DMS79 (cell line): ENCODE results near the gene SYNDIG1L.
"Not testable (repeated sequence)": the region's sequence is repeated elsewhere in the genome, so short reads cannot be mapped to it uniquely, and the experiment has no call there.

Experiments used
- DNase-seq: peaks from one replicate; lab custom pipeline; 2025; lab: John Stamatoyannopoulos, UW

SYNDIG1L gene

GRCh38 chr14:74402401-74403251, 23.4 kb downstream of the SYNDIG1L start:
- no peak for DNase-seq

- peak; percentile 22 for DNase-seq
Observed at GRCh38 chr14:74401504-74402241, 24.3 kb downstream of the SYNDIG1L start.

- no peak for DNase-seq
Observed at GRCh38 chr14:74400919-74401503, 25.0 kb downstream of the SYNDIG1L start.

GRCh38 chr14:74400031-74400685, 25.9 kb downstream of the SYNDIG1L start:
- no peak for DNase-seq

- no peak for DNase-seq
Observed at GRCh38 chr14:74395094-74395493, 30.9 kb downstream of the SYNDIG1L start.

GRCh38 chr14:74394549-74394948, 31.5 kb downstream of the SYNDIG1L start:
- no peak for DNase-seq

- no peak for DNase-seq
Observed at GRCh38 chr14:74392616-74393570, 33.1 kb downstream of the SYNDIG1L start.

GRCh38 chr14:74391479-74391878, 34.5 kb downstream of the SYNDIG1L start:
- no peak for DNase-seq

GRCh38 chr14:74390505-74390904, 35.5 kb downstream of the SYNDIG1L start:
- not testable (repeated sequence) for DNase-seq

GRCh38 chr14:74389980-74390379, 36.0 kb downstream of the SYNDIG1L start:
- no peak for DNase-seq

GRCh38 chr14:74382231-74382630, 43.8 kb downstream of the SYNDIG1L start:
- no peak for DNase-seq

- DNase-seq: not testable (repeated sequence)
Observed at GRCh38 chr14:74381571-74381970, 44.4 kb downstream of the SYNDIG1L start.

GRCh38 chr14:74380845-74381244, 45.2 kb downstream of the SYNDIG1L start:
- DNase-seq: no peak

- no peak for DNase-seq
Observed at GRCh38 chr14:74380172-74380571, 45.8 kb downstream of the SYNDIG1L start.

GRCh38 chr14:74377976-74378690, 47.9 kb downstream of the SYNDIG1L start:
- DNase-seq: no peak

GRCh38 chr14:74368441-74368840, 57.6 kb downstream of the SYNDIG1L start:
- no peak for DNase-seq

- DNase-seq: no peak
Observed at GRCh38 chr14:74368026-74368425, 58.0 kb downstream of the SYNDIG1L start.

GRCh38 chr14:74364271-74364880, 61.6 kb downstream of the SYNDIG1L start:
- DNase-seq: no peak

- peak; percentile 68 for DNase-seq
Observed at GRCh38 chr14:74362361-74362915, 63.6 kb downstream of the SYNDIG1L start.

GRCh38 chr14:74360163-74360562, 65.8 kb downstream of the SYNDIG1L start:
- no peak for DNase-seq
